ENCODE measurements around the gene ALDH1A1.

GRCh38 chr9:72943844-72944462 is 8.9 kb downstream of the ALDH1A1 start:
- TF ChIP-seq ELF4 (IDR thresholded peaks at IDR 0.05) (no peak), FOXM1 (IDR thresholded peaks at IDR 0.05; ENCODE audit: borderline replicate concordance) (no peak), TARDBP (IDR thresholded peaks at IDR 0.05) (no peak), SUZ12 (IDR thresholded peaks at IDR 0.05) (no peak), BHLHE40 (IDR thresholded peaks at IDR 0.05; ENCODE audit: borderline replicate concordance) (no peak), SP1 (IDR thresholded peaks at IDR 0.05) (no peak)
